H1 (cell line): Measurements from ENCODE around the gene SLC9A2. TPM values are rescaled to one million over a fixed set of nuclear protein-coding genes. Genes with fewer than 3 reads are reported as not detected.
A peak's percentile ranks its signal among the peaks of the same experiment; 100 is the strongest.

Experiments used
- CTCF ChIA-PET: fragments of 300-600 bp; sonication (Branson Sonifier 250); formaldehyde crosslinking; loops from one replicate; lab custom pipeline; 2021; ENCODE audit not compliant: partially characterized antibody; lab: Charles Lee
- POLR2A ChIA-PET: fragments of 300-600 bp; sonication (Branson Sonifier 250); formaldehyde crosslinking; loops from one replicate; lab custom pipeline; 2021; ENCODE audit warnings: inconsistent platforms; ENCODE audit not compliant: partially characterized antibody; lab: Charles Lee
- DNase-seq, 2 experiments: peaks; one replicate each; pipeline versions ENCODE4 v3.0.0 to v3.0.0-alpha.2; 2010 to 2022; ENCODE audit warnings: low spot score in 2 of 2, low read depth in 1 of 2, mixed read lengths in 1 of 2
- FAIRE-seq: peaks from 2 replicates; lab custom pipeline; 2011; peaks lifted over from hg19 to GRCh38; lab: Jason Lieb, UNC
- H2AFZ ChIP-seq: 2 replicates; pipeline ENCODE4 v1.8.1; 2012; ENCODE audit warnings: low read length, inconsistent platforms
- H2AK5ac ChIP-seq: 2 replicates; pipeline ENCODE4 v1.6.1; 2013; ENCODE audit warnings: low read depth, low read length
- H2BK120ac ChIP-seq: replicated peaks from 2 replicates; pipeline ENCODE3; 2013; ENCODE audit warnings: low read depth, low read length, inconsistent platforms
- H2BK12ac ChIP-seq: 2 replicates; pipeline ENCODE4 v1.6.1; 2013; ENCODE audit warnings: low read depth, low read length
- H2BK15ac ChIP-seq: 2 replicates; pipeline ENCODE4 v1.6.1; 2013; ENCODE audit warnings: low read length
- H2BK20ac ChIP-seq: 2 replicates; pipeline ENCODE4 v1.6.1; 2013; ENCODE audit warnings: low read length
- H2BK5ac ChIP-seq: 2 replicates; pipeline ENCODE4 v1.6.1; 2013; ENCODE audit warnings: low read depth, low read length
- H3K14ac ChIP-seq: 2 replicates; pipeline ENCODE4 v1.6.1; 2013; ENCODE audit warnings: inconsistent platforms; ENCODE audit not compliant: insufficient read length
- H3K18ac ChIP-seq: 2 replicates; pipeline ENCODE4 v1.6.1; 2013; ENCODE audit warnings: low read length; ENCODE audit errors: extremely low read depth
- H3K23ac ChIP-seq: 2 replicates; pipeline ENCODE4 v1.6.1; 2013; ENCODE audit warnings: inconsistent platforms; ENCODE audit not compliant: insufficient read length
- H3K23me2 ChIP-seq: 2 replicates; pipeline ENCODE4 v1.6.1; 2013; ENCODE audit warnings: low read depth, low read length
- H3K27ac ChIP-seq: 2 replicates; pipeline ENCODE4 v1.6.1; 2011; ENCODE audit warnings: low read depth, low read length, inconsistent platforms
- H3K27me3 ChIP-seq, 4 experiments: replicated peaks in 1 of 4; 1 replicate in 1 of 4; 2 replicates in 3 of 4; pipeline versions ENCODE4 v1.6.1 to v1.8.1; 2011 to 2013; ENCODE audit warnings: low read length in 3 of 4, mild to moderate bottlenecking in 3 of 4, inconsistent platforms in 2 of 4, mixed read lengths in 2 of 4, moderate library complexity in 1 of 4; ENCODE audit not compliant: control insufficient read depth in 3 of 4, insufficient read depth in 3 of 4; ENCODE audit errors: extremely low read depth in 1 of 4
- H3K36me3 ChIP-seq, 4 experiments: 2 replicates each; pipeline versions ENCODE4 v1.6.1 to v1.8.1; 2011 to 2013; ENCODE audit warnings: mild to moderate bottlenecking in 4 of 4, low read length in 3 of 4, moderate library complexity in 2 of 4, control low read depth in 1 of 4, inconsistent platforms in 1 of 4; ENCODE audit not compliant: insufficient read depth in 4 of 4, control insufficient read depth in 2 of 4
- H3K4ac ChIP-seq: replicated peaks from 2 replicates; pipeline ENCODE3; 2013; ENCODE audit warnings: low read length, low read depth, mixed read lengths, inconsistent platforms; ENCODE audit not compliant: insufficient read length
- H3K4me1 ChIP-seq, 4 experiments: replicated peaks in 1 of 4; 1 replicate in 1 of 4; 2 replicates in 3 of 4; pipeline versions ENCODE4 v1.6.1 to v1.8.1; 2011 to 2013; ENCODE audit warnings: low read length in 3 of 4, inconsistent platforms in 2 of 4, mixed read lengths in 1 of 4; ENCODE audit not compliant: insufficient read depth in 4 of 4, control insufficient read depth in 3 of 4
- H3K4me2 ChIP-seq, 2 experiments: 2 replicates each; pipeline versions ENCODE4 v1.6.1 to v1.8.1; 2011 to 2013; ENCODE audit warnings: low read depth in 2 of 2, low read length in 2 of 2, control low read depth in 1 of 2, inconsistent platforms in 1 of 2, mild to moderate bottlenecking in 1 of 2; ENCODE audit not compliant: insufficient read depth in 1 of 2
- H3K4me3 ChIP-seq, 4 experiments: fragments of 200-600, 300-600 bp in 1 of 4; sonication (generic), shearing (Covaris generic), sonication (Bioruptor Twin) in 1 of 4; 2 replicates each; pipeline versions ENCODE4 v1.5.1 to v1.8.1; 2011 to 2016; ENCODE audit warnings: low read length in 4 of 4, low read depth in 3 of 4, control low read depth in 2 of 4, inconsistent platforms in 2 of 4, mild to moderate bottlenecking in 2 of 4, mixed read lengths in 1 of 4, moderate library complexity in 1 of 4; ENCODE audit not compliant: insufficient read depth in 2 of 4; ENCODE audit errors: extremely low read depth in 1 of 4
- H3K56ac ChIP-seq: replicated peaks from 2 replicates; pipeline ENCODE3; 2013; ENCODE audit warnings: low read depth, mild to moderate bottlenecking, mixed read lengths, low read length, inconsistent platforms; ENCODE audit not compliant: insufficient read length
- H3K79me1 ChIP-seq: 2 replicates; pipeline ENCODE4 v1.6.1; 2013; ENCODE audit warnings: low read depth, low read length, control low read depth
- H3K79me2 ChIP-seq, 2 experiments: 2 replicates each; pipeline versions ENCODE4 v1.6.1 to v1.8.1; 2012 to 2013; ENCODE audit warnings: low read length in 2 of 2, mild to moderate bottlenecking in 2 of 2, inconsistent platforms in 1 of 2; ENCODE audit not compliant: insufficient read depth in 2 of 2, control insufficient read depth in 1 of 2
- H3K9ac ChIP-seq, 4 experiments: replicated peaks in 1 of 4; 1 replicate in 1 of 4; 2 replicates in 3 of 4; pipeline versions ENCODE4 v1.6.1 to v1.8.1; 2011 to 2013; ENCODE audit warnings: low read depth in 3 of 4, low read length in 3 of 4, control low read depth in 2 of 4, mild to moderate bottlenecking in 2 of 4, moderate library complexity in 2 of 4, inconsistent platforms in 1 of 4; ENCODE audit errors: extremely low read depth in 1 of 4
- H3K9me3 ChIP-seq, 2 experiments: 2 replicates each; pipeline versions ENCODE4 v1.6.1 to v1.8.1; 2012 to 2013; ENCODE audit warnings: mild to moderate bottlenecking in 2 of 2, moderate library complexity in 2 of 2, control low read depth in 1 of 2, inconsistent platforms in 1 of 2, low read depth in 1 of 2, low read length in 1 of 2, mixed read lengths in 1 of 2; ENCODE audit not compliant: insufficient read depth in 2 of 2
- H4K20me1 ChIP-seq, 2 experiments: replicated peaks in 1 of 2; 2 replicates each; pipeline versions ENCODE3 to v1.8.1; 2011 to 2013; ENCODE audit warnings: inconsistent platforms in 2 of 2, low read length in 2 of 2, mild to moderate bottlenecking in 1 of 2; ENCODE audit not compliant: insufficient read depth in 2 of 2, control insufficient read depth in 1 of 2
- H4K5ac ChIP-seq: 2 replicates; pipeline ENCODE4 v1.6.1; 2013; ENCODE audit warnings: low read length, low read depth, mixed read lengths, inconsistent platforms; ENCODE audit not compliant: insufficient read length
- H4K8ac ChIP-seq: 2 replicates; pipeline ENCODE4 v1.8.0; 2013; ENCODE audit warnings: mild to moderate bottlenecking, moderate library complexity, low read length, inconsistent platforms; ENCODE audit not compliant: insufficient read depth; ENCODE audit errors: extremely low read depth
- H4K91ac ChIP-seq: replicated peaks from 2 replicates; pipeline ENCODE3; 2013; ENCODE audit warnings: low read length, mixed read lengths, inconsistent platforms; ENCODE audit not compliant: insufficient read length
- RAD21 ChIP-seq, 2 experiments: IDR thresholded peaks in 1 of 2; conservative IDR thresholded peaks in 1 of 2; 2 replicates each; pipeline ENCODE4 v1.6.1; 2011; ENCODE audit warnings: low read depth in 2 of 2, low read length in 2 of 2, improper control_type of control experiment in 1 of 2, inconsistent platforms in 1 of 2, mild to moderate bottlenecking in 1 of 2, moderate library complexity in 1 of 2
- SP2 ChIP-seq: IDR thresholded peaks from 2 replicates; pipeline ENCODE4 v1.6.1; 2012; ENCODE audit warnings: mild to moderate bottlenecking, low read length, inconsistent platforms
- WGBS, 2 experiments: shearing (Covaris generic) in 1 of 2; methylation state at CpG; one replicate each; pipeline versions ENCODE4 v1.1.6 to v1.1.7; 2013 to 2015; ENCODE audit warnings: low lambda C conversion rate in 2 of 2, mixed read lengths in 2 of 2, inconsistent platforms in 1 of 2, low coverage in 1 of 2, missing lambda C conversion rate in 1 of 2; ENCODE audit not compliant: insufficient replicate concordance in 2 of 2, insufficient coverage in 1 of 2, insufficient read length in 1 of 2; ENCODE audit errors: extremely low coverage in 1 of 2, missing lambda C conversion rate in 1 of 2; 5-methylcytosine and 5-hydroxymethylcytosine counted together
- polyA plus RNA-seq, 7 experiments: library from polyadenylated mRNA; depleted of rRNA in 3 of 7; stranded (reverse) in 5 of 7; unstranded in 2 of 7; fragments of >200 nt in 5 of 7; fragments of 200-250 nt in 2 of 7; gene quantifications; 1 replicate in 5 of 7; 2 replicates in 1 of 7; 4 replicates in 1 of 7; pipeline versions ENCODE4 v1.2.1 to v1.2.3, GENCODE V29; 2011 to 2013; ENCODE audit warnings: missing spikeins in 2 of 7, mixed read lengths in 2 of 7
- total RNA-seq: library from RNA; stranded (reverse); fragmentation: NEBNext Ultra II Directional; extraction: Animal tissue kit (Norgen Biotek cat#: 25700); gene quantifications from 2 replicates; pipeline ENCODE4 v1.2.1, GENCODE V29; 2021
- TF ChIP-seq, protein P1 (sequence below), 3 experiments: IDR thresholded peaks; 1 replicate in 2 of 3; 2 replicates in 1 of 3; pipeline versions ENCODE4 v1.5.1 to v1.6.1; 2011; ENCODE audit warnings: low read length in 3 of 3, mild to moderate bottlenecking in 3 of 3, inconsistent platforms in 2 of 3, low read depth in 1 of 3, moderate library complexity in 1 of 3; ENCODE audit not compliant: insufficient read depth in 1 of 3; ENCODE audit errors: control extremely low read depth in 1 of 3

SLC9A2 gene
- total and polyA plus RNA-seq, 2 of the 8 experiments (the other 6 are each of a cell fraction or from before 2014, with no cell fraction given): 0.06 to 0.13 TPM

DNA sequence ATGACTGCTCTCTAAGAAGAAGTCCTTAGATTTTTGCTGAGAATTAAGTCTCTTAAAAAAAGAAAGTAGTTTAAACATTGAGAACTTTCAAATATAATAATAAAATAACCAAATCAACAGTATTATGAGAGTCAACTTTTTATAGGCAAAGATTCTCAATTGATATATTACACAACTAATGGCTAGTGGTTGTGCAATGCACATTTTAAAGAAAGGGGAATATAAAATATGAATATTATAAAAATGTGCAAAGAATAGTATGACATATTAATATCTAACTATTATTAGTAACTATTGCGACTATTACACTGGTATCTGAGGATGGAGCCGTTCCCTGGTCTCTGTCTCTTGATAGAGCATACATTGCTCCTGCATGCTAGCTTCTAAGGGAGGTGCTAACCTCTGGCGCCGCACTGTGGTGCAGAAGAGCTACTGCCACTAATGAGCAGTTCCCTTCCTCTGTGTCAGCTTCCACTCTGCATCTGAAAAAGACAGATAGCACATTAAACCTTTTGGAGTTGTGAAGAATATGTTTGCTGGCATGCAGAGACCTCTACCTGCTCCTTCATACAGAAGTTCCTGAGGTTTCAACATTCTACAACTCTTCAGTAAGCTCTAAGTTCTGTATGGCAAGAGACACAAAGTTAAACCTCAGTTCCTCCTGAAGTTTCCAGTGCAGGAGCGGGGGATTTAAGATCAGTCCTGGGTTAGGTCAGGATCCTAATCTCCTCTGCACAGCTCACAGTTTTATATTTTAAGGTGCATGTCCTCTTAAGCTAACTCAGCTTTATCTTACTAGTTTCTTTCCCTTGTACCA is 3.5 kb upstream of the SLC9A2 start:
- Histone ChIP-seq H3K9ac (no peak overlapping the region), H4K8ac (no peak overlapping the region), H3K18ac (no peak overlapping the region), H2BK12ac (no peak overlapping the region), H3K27ac (no peak overlapping the region), H3K27me3 (peaks cover 16 to 30% (median 26%) of the 10 kb centered on the region in 4 experiments), H2BK20ac (no peak overlapping the region), H3K36me3 (no peaks in the 10 kb centered on the region), H2AK5ac (no peak overlapping the region), H2AFZ (no peak overlapping the region), H3K79me1 (no peaks in the 10 kb centered on the region), H3K4me1 (peaks cover 0 to 13% (median 7%) of the 10 kb centered on the region in 4 experiments; a peak in 6 of 7 replicates), H3K4ac (no peak overlapping the region), H3K4me3 (no peak overlapping the region), H4K5ac (no peak overlapping the region), H2BK120ac (no peak overlapping the region), H4K91ac (no peak overlapping the region), H3K14ac (no peak overlapping the region), H3K9me3 (no peaks in the 10 kb centered on the region), H3K4me2 (no peak overlapping the region), H3K23me2 (peaks cover 14% of the 10 kb centered on the region; the same call in 1 of the 2 replicates), H3K56ac (no peak overlapping the region), H2BK5ac (no peak overlapping the region), H4K20me1 (no peaks in the 10 kb centered on the region), H2BK15ac (no peak overlapping the region), H3K79me2 (no peaks in the 10 kb centered on the region), H3K23ac (no peak overlapping the region)
- FAIRE-seq (peak; percentile 95), DNase-seq (no peak)
- TF ChIP-seq SP2 (no peak), RAD21 (IDR thresholded peaks at IDR 0.05 in 1 of 2, conservative IDR thresholded peaks at IDR 0.05 in 1 of 2; ENCODE audit: low read depth in 2 of 2, low read length in 2 of 2) (peak; percentile 88 to 90)
- TF ChIP-seq, protein P1, sequence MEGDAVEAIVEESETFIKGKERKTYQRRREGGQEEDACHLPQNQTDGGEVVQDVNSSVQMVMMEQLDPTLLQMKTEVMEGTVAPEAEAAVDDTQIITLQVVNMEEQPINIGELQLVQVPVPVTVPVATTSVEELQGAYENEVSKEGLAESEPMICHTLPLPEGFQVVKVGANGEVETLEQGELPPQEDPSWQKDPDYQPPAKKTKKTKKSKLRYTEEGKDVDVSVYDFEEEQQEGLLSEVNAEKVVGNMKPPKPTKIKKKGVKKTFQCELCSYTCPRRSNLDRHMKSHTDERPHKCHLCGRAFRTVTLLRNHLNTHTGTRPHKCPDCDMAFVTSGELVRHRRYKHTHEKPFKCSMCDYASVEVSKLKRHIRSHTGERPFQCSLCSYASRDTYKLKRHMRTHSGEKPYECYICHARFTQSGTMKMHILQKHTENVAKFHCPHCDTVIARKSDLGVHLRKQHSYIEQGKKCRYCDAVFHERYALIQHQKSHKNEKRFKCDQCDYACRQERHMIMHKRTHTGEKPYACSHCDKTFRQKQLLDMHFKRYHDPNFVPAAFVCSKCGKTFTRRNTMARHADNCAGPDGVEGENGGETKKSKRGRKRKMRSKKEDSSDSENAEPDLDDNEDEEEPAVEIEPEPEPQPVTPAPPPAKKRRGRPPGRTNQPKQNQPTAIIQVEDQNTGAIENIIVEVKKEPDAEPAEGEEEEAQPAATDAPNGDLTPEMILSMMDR (IDR thresholded peaks at IDR 0.05; ENCODE audit: control extremely low read depth in 1 of 3, insufficient read depth in 1 of 3, low read depth in 1 of 3, low read length in 3 of 3): peak; percentile 80 to 95 (median 89)
- ChIA-PET CTCF (interaction anchor here (0.6 to 5.1 kb wide), 40 partner anchors 11 to 1427 kb away, joined by 3 to 57 read pairs (median 4); partner anchors contain the start of gene SLC9A4), POLR2A (no interaction called here)
- whole genome bisulfite sequencing, 2 experiments: 39% methylated on average over 5 of the region's 5 CpGs; no CpG with 5 or more reads in 1 of the 2 experiments
